Activated T-helper 2 cell treated with anti-CD3 and anti-CD28 coated beads, Interferon-gamma antibody, Interleukin-2, Interleukin-4, amounts not matched to agents 10 μg/mL and 5 μg/mL and 100 μg/mL, durations not matched to agents 14 hours and 24 hours and 36 hours (primary cell): ENCODE results near the gene GTF3C6. TPM values are rescaled to one million over a fixed set of nuclear protein-coding genes. Genes with fewer than 3 reads are reported as not detected.
"Not testable (repeated sequence)": the region's sequence is repeated elsewhere in the genome, so short reads cannot be mapped to it uniquely, and the experiment has no call there.

ENCODE experiments used
- DNase-seq: peaks from one replicate; pipeline ENCODE4 v3.0.0; 2021; ENCODE audit warnings: low spot score
- H3K27ac Mint-ChIP-seq: one replicate; pipeline ENCODE4 v1.8.0; 2021; ENCODE audit warnings: mixed read lengths
- H3K27me3 Mint-ChIP-seq: one replicate; pipeline ENCODE4 v1.8.0; 2021; ENCODE audit warnings: low read depth, mixed read lengths
- H3K36me3 Mint-ChIP-seq: one replicate; pipeline ENCODE4 v1.8.0; 2021; ENCODE audit warnings: low read depth, mixed read lengths
- H3K4me1 Mint-ChIP-seq: one replicate; pipeline ENCODE4 v1.8.0; 2021; ENCODE audit warnings: low read depth, mixed read lengths
- H3K4me3 Mint-ChIP-seq: one replicate; pipeline ENCODE4 v1.8.0; 2021; ENCODE audit warnings: low read depth, mild to moderate bottlenecking, moderate library complexity, mixed read lengths
- H3K9me3 Mint-ChIP-seq: one replicate; pipeline ENCODE4 v1.8.0; 2021; ENCODE audit warnings: mixed read lengths
- intact Hi-C: fragments of 100-400 bp; cut with micrococcal nuclease; formaldehyde crosslinking; loops from one replicate; pipeline ENCODE4 v1.15.1; 2023
- total RNA-seq: library from RNA; stranded (reverse); gene quantifications from 2 replicates; pipeline ENCODE4 v1.2.3, GENCODE V29; 2022

The GTF3C6 gene
- total RNA-seq, 1 donor from 2014 or later: 141 TPM

DNA sequence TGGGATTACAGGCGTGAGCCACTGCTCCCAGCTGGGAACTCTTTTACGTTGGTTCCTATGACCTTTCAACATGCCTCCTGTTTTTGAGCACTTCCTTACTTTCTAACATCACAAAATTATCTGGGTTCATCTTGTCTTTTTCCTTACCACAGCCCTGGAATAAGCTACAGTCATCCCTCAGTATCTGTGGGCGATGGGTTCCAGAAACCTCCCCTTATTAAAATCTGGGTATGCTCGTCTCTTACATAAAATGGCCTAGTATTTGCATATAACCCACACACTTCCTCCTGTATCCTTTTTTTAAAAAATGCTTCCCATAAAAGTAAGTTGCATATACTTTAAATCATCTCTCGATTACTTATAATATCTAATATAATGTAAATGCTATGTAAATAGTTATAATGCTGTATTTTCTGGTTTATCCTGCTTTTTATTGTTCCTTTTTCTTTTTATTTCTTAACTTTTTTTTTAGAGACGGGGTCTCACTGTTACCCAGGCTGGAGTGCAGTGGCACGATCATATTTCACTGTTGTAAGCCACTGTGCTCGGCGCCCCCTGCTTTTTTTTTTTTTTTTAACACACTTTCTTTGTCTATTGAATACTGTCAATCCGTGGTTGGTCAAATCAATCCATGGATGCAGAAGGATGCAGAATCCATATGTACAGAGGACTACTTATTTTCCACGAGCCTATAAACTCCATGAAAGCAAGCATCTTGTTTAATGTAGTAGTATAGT lies 32.5 kb downstream of the GTF3C6 start:
- no peak overlapping the region for H3K4me3 Mint-ChIP-seq
- H3K27me3 Mint-ChIP-seq: no peaks in the 10 kb centered on the region
- intact Hi-C loops: no loop called here
- no peak for DNase-seq
- H3K9me3 Mint-ChIP-seq: no peaks in the 10 kb centered on the region
- peaks cover 8% of the 10 kb centered on the region for H3K4me1 Mint-ChIP-seq
- peaks cover 63% of the 10 kb centered on the region for H3K36me3 Mint-ChIP-seq
- H3K27ac Mint-ChIP-seq: no peak overlapping the region

DNA sequence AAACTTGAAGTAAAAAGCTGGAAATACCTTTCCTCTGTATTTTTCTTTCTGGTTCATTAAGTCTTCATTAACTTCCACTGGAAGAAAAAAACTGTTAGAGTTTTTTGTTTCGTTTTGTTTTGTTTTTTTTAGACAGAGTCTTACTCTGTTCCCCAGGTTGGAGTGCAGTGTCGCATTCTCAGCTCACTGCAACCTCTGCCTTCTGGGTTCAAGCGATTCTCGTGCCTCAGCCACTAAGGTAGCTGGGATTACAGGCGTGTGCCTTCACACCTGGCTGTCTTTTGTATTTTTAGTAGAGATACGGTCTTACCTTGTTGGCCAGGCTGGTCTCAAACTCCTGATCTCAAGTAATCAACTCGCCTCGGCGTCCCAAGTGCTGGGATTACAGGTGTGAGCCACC lies 38.2 kb downstream of the GTF3C6 start:
- Mint-ChIP-seq H3K27me3 (no peaks in the 10 kb centered on the region), H3K4me3 (no peak overlapping the region), H3K9me3 (no peaks in the 10 kb centered on the region), H3K4me1 (peaks cover 4% of the 10 kb centered on the region), H3K27ac (no peak overlapping the region), H3K36me3 (peaks cover 79% of the 10 kb centered on the region)
- intact Hi-C loops: no loop called here
- no peak for DNase-seq

DNA sequence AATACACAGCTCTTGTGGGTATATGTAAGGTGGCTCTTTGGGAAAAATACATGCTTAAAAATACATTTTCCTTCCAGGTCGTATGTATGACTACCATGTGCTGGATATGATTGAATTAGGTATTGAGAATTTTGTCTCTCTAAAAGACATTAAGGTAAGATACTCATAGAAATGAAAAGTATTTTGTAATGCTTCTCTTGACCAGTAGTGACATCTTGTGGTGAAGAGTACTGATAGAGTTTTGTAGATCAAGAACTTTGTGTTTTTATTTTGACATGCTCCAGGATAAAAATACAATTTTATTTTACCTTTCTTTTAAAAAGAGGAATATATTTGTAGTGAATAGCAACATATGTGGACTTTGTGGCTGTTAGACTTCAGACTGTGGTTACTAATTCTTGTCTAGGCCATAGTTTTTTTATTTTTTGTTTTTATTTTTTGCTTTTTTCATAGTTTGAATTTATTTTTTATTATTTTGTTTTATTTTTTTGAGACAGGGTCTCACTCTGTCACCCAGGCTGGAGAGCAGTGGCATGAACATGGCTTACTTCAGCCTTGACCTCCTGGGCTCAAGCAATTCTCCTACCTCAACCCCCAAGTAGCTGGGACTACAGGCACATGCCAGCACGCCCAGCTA lies 41.2 kb downstream of the GTF3C6 start:
- no peak for DNase-seq
- no peak overlapping the region for H3K27ac Mint-ChIP-seq
- intact Hi-C loops: loop anchor here (5.0 kb wide), 1 partner anchor 472 kb away; no protein-coding TSS in a partner anchor
- H3K4me1 Mint-ChIP-seq: peaks cover 2% of the 10 kb centered on the region
- peaks cover 81% of the 10 kb centered on the region for H3K36me3 Mint-ChIP-seq
- no peaks in the 10 kb centered on the region for H3K27me3 Mint-ChIP-seq
- H3K9me3 Mint-ChIP-seq: no peaks in the 10 kb centered on the region
- H3K4me3 Mint-ChIP-seq: no peak overlapping the region

DNA sequence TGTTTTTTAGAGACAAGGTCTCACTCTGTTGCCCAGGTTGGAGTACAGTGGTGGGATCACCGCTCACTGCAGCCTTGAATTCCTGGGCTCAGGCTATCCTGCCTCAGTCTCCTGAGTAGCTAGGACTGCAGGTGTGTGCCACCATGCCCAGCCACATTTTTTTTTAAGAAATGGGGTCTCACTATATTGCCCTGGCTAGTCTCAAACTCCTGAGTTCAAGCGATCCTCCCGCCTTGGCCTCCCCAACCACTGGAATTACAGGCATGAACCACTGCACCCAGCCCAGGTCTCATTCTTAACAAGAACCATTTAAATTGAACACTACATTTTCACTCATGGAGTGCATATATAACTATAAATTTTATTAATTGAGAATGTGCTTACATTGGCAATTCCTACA lies 43.8 kb downstream of the GTF3C6 start:
- Mint-ChIP-seq H3K27me3 (no peaks in the 10 kb centered on the region), H3K27ac (no peak overlapping the region), H3K36me3 (peaks cover 70% of the 10 kb centered on the region), H3K4me1 (peaks cover 5% of the 10 kb centered on the region), H3K4me3 (no peak overlapping the region), H3K9me3 (no peaks in the 10 kb centered on the region)
- DNase-seq: no peak
- intact Hi-C loops: loop anchor here (5.0 kb wide), 1 partner anchor 475 kb away; no protein-coding TSS in a partner anchor

DNA sequence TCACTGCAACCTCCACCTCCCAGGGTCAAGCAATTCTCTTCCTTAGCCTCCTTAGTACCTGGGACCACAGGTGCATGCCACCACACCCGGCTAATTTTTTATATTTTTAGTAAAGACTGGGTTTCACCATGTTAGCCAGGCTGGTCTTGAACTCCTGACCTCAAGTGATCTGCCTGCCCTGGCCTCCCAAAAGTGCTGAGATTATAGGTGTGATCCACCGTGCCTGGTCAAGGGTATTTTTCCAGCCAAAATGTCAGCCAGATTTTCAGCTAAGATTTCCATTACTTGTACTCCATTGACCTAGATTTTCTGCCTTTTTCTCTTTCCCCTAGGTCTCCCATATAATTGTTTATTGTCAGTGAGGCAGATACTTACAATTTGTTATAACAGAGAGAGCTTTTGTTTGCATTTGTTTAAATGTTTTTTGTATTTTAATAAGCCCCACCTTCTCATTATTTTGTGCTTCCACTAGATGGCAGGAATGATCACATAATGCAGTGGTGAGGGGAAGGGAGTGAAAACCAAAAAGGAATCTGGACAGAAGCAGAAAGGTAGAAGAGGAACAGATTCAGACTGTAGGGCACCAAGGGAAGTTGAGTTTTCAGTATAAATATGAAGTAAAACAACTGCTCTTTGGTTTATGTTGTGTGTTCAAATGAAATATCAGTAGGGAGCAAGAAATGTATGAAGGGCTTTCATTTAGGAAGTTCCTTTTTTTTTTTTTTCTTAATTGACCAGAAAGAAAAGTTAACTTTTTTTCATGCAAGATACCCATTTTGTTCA lies 53.0 kb downstream of the GTF3C6 start:
- peaks cover 61% of the 10 kb centered on the region for H3K36me3 Mint-ChIP-seq
- H3K27me3 Mint-ChIP-seq: no peaks in the 10 kb centered on the region
- DNase-seq: no peak
- no peak overlapping the region for H3K4me3 Mint-ChIP-seq
- H3K4me1 Mint-ChIP-seq: peaks cover 4% of the 10 kb centered on the region
- intact Hi-C loops: loop anchor here (1.0 kb wide), 1 partner anchor 199 kb away; no protein-coding TSS in a partner anchor
- no peak overlapping the region for H3K27ac Mint-ChIP-seq
- no peaks in the 10 kb centered on the region for H3K9me3 Mint-ChIP-seq

DNA sequence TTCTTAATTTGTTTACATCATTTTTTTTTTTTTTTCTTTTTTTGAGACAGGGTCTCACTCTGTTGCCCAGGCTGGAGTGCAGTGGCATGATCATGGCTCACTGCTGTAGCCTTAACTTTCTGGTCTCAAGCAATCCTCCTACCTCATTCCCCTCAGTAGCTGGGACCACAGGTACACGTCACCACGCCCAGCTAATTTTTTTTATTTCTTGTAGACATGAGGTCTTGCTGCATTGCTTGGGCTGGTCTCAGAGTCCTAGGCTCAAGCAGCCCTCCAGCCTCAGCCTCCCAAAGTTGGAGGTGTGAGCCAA lies 53.6 kb downstream of the GTF3C6 start:
- Mint-ChIP-seq H3K4me1 (peaks cover 4% of the 10 kb centered on the region), H3K27ac (no peak overlapping the region), H3K27me3 (no peaks in the 10 kb centered on the region), H3K36me3 (peaks cover 64% of the 10 kb centered on the region), H3K9me3 (no peaks in the 10 kb centered on the region), H3K4me3 (no peak overlapping the region)
- intact Hi-C loops: no loop called here
- DNase-seq: no peak

DNA sequence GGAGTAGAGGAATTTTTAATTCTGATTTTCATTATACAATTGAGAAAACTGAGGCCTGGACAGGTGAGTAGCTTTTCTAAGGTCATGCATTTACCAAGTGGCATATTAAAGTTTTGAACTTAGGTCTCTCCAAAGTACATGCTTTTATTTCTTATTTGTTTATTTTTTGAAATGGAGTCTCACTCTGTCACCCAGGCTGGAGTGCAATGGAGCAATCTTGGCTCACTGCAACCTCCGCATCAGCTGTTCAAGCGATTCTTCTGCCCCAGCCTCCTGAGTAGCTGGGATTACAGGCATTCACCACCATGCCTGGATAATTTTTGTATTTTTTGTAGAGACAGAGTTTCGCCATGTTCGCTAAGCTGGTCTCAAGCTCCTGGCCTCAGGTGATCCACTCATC lies 54.0 kb downstream of the GTF3C6 start:
- H3K4me3 Mint-ChIP-seq, intact Hi-C loops, H3K27me3 Mint-ChIP-seq, H3K9me3 Mint-ChIP-seq, H3K4me1 Mint-ChIP-seq, H3K27ac Mint-ChIP-seq, DNase-seq: not testable (repeated sequence)
- H3K36me3 Mint-ChIP-seq: peaks cover 60% of the 10 kb centered on the region

DNA sequence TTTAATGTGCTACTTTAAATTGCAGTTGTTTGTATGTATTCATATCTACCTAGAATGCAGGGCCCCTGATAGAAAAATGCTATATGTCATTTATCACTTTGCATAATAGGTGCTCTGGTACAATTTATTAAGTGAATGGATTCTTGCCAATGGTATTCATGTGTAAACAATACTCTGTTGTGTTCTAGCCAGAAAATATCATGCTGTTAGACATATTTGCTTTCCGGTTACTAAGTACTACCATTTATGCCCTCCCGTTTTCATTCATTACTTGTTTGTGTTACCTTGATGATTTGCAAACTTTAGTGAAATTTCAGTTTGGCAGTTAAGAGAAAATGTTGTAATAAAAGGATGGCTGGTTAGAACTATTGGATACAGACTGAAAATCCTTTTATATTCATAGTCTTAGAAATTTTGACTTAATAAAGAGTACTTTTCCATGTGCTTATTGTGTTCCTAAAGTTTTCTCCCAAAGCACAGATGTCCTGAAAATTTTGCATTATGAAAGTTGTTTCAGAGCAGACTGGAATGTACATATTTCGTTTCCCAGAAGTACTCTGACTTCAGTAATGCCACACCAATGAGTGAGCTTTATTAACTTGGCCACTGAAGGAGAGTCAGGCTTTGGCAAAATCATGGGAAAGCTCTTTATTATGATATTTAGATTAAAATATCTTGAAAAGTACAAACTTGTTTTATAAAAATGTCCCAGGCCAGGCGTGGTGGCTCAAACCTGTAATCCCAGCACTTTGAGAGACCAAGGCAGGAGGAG lies 54.8 kb downstream of the GTF3C6 start:
- H3K4me1 Mint-ChIP-seq: peaks cover 4% of the 10 kb centered on the region
- no peaks in the 10 kb centered on the region for H3K27me3 Mint-ChIP-seq
- no peak overlapping the region for H3K27ac Mint-ChIP-seq
- intact Hi-C loops: no loop called here
- H3K4me3 Mint-ChIP-seq: no peak overlapping the region
- DNase-seq: no peak
- H3K36me3 Mint-ChIP-seq: peaks cover 63% of the 10 kb centered on the region
- no peaks in the 10 kb centered on the region for H3K9me3 Mint-ChIP-seq

DNA sequence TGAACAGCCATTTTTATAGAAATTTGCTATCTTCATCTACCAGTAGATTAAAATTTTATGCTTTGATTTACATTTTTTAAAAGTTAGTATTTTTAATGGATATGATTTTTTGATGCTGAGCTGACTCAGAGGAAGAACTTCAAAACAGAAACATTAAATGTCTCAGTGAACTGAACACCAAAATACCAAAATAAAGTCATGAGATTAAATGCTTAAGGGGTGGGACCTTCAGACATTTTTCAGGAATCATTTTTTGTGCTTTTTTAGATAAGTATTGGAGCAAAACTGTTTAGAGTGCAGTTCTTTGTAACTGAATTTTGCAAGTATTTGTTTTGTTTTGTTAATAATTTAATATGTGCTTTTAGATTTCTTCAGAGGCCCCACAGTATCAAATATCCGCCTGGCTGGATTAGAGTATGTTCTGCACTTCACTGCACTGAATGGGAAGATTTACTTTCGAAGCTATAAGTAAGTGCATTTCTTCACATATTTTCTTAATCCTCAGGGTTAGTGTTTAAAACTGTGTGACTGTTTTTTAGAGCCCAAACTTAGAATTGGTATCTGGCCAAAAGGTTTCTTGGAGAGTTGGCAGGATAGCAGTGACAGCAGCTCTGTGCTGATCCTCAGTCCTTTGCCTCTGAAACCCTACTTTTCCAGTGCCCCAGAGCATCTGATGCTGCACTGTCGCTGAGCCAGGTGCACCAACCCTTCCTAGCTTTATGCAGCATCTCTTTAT lies 57.1 kb downstream of the GTF3C6 start:
- no peak for DNase-seq
- peaks cover 4% of the 10 kb centered on the region for H3K4me1 Mint-ChIP-seq
- H3K4me3 Mint-ChIP-seq: no peak overlapping the region
- intact Hi-C loops: no loop called here
- H3K9me3 Mint-ChIP-seq: no peaks in the 10 kb centered on the region
- H3K36me3 Mint-ChIP-seq: peaks cover 61% of the 10 kb centered on the region
- H3K27ac Mint-ChIP-seq: no peak overlapping the region
- H3K27me3 Mint-ChIP-seq: no peaks in the 10 kb centered on the region

DNA sequence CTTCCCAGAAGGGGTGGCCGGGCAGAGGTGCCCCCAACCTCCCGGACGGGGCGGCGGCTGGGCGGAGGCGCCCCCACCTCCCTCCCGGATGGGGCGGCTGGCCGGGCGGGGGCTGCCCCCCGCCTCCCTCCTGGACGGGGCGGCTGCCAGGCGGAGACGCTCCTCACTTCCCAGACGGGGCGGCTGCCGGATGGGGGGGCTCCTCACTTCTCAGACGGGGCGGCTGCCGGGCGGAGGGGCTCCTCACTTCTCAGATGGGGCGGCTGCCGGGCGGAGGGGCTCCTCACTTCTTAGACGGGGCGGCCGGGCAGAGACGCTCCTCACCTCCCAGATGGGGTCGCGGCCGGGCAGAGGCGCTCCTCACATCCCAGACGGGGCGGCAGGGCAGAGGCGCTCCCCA lies 58.7 kb downstream of the GTF3C6 start:
- H3K27ac Mint-ChIP-seq, H3K4me3 Mint-ChIP-seq, DNase-seq, H3K9me3 Mint-ChIP-seq, H3K27me3 Mint-ChIP-seq, H3K4me1 Mint-ChIP-seq, intact Hi-C loops: not testable (repeated sequence)
- peaks cover 58% of the 10 kb centered on the region for H3K36me3 Mint-ChIP-seq
